ENCODE measurements around the gene C2orf76.

The C2orf76 gene

GRCh38 chr2:119253114-119253702 is 113.4 kb downstream of the C2orf76 start:
- no peak overlapping the region for H3K27ac ChIP-seq (ENCODE audit: low read depth, low read length)
- H4K20me1 ChIP-seq (ENCODE audit: low read depth, low read length): no peaks in the 10 kb centered on the region
- no peak overlapping the region for H3K9ac ChIP-seq (ENCODE audit: low read length)
- no peak overlapping the region for H2AFZ ChIP-seq (ENCODE audit: low read depth, low read length, severe bottlenecking)
- H3K79me2 ChIP-seq (ENCODE audit: insufficient read depth, low read length): no peaks in the 10 kb centered on the region
- H3K9me2 ChIP-seq (replicated peaks; ENCODE audit: insufficient read depth, low read length): no peaks in the 10 kb centered on the region
- no peak overlapping the region for H3K4me3 ChIP-seq (ENCODE audit: insufficient read depth, low read length, poor library complexity, severe bottlenecking)
- TF ChIP-seq CTCF (IDR thresholded peaks at IDR 0.05; ENCODE audit: insufficient read depth, low read length, poor library complexity, severe bottlenecking) (no peak), EZH2phosphoT487 (conservative IDR thresholded peaks at IDR 0.05; ENCODE audit: low read length) (no peak)
- H3F3A ChIP-seq (ENCODE audit: insufficient read depth): no peaks in the 10 kb centered on the region
- no peaks in the 10 kb centered on the region for H3K27me3 ChIP-seq (ENCODE audit: low read length)
- H3K4me2 ChIP-seq (ENCODE audit: low read depth, low read length, poor library complexity, severe bottlenecking): no peak overlapping the region
- no peaks in the 10 kb centered on the region for H3K9me3 ChIP-seq (ENCODE audit: insufficient read depth, low read length)
- H3K36me3 ChIP-seq (ENCODE audit: low read length): no peaks in the 10 kb centered on the region

Data from SU-DHL-6 (cell line).